HG02678 (cell line): ENCODE data around the gene PLEKHG4B.
A peak's percentile ranks its signal among the peaks of the same experiment; 100 is the strongest.
"Not testable (repeated sequence)": the region's sequence is repeated elsewhere in the genome, so short reads cannot be mapped to it uniquely, and the experiment has no call there.

Source experiments
- ATAC-seq: cut with Tn5 transposase; IDR thresholded peaks from one replicate; pipeline ENCODE4 v1.9.1; 2021; ENCODE audit warnings: mild to moderate bottlenecking, moderate library complexity; ENCODE audit not compliant: unreplicated experiment

Gene PLEKHG4B

GRCh38 chr5:217494-218456 lies 125.8 kb downstream of the PLEKHG4B start, which contains the start of the genes CCDC127 and SDHA:
Gene CCDC127, minus strand, starts transcription at chr5:218153. Its CDS starts 1,304 bp downstream, at chr5:216849.
Gene SDHA, plus strand, starts transcription at chr5:218320. Its CDS starts 36 bp downstream, at chr5:218356.
- ATAC-seq = peak; percentile 72

DNA sequence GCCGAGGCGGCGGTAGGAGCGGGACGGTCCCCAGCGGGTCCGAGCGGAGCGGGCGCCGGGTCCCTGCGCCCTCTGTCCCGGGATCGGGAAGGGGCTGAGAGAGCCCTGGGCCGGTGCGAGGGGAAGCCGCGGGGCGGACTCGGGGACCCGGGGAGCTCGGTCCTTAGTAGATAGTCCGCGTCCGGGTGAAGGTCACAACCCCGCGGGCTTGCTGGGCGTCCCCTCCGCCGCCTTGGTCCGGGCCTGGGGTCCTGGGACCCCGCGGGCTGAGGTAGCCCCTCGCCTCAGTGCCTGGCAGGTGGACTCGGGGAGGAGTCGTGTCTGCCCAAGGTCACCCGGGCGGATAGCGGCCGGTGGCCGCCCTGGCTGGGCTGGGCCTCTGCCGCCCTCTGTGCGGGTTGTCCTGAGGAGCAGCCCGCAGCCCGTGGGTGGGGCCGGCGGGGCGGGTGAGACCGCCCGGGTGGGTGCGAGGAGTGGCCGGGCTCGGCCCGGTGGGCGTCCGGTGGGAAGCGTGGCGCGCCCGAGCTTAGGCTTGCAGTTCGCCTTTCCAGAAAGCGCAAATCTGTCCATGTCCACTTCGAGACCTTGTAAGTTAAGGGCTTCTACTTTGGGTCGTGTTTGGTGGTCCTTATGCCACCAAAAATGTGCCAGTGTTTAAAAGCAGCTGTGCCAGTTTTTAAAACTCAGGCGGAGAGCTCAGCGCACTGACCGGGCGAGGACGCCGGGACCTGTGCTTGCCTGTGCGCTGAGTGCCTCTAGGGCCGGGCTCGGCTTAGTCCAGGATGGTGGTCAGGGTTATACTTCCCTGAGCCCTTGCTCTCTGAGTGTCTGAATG lies 126.7 kb downstream of the PLEKHG4B start:
- peak; percentile 24 for ATAC-seq

- ATAC-seq = no peak
Observed at GRCh38 chr5:219460-219863, 127.5 kb downstream of the PLEKHG4B start.

GRCh38 chr5:219991-220390 lies 128.0 kb downstream of the PLEKHG4B start:
- ATAC-seq = peak; percentile 31

GRCh38 chr5:222951-223715 lies 131.2 kb downstream of the PLEKHG4B start:
- ATAC-seq = not testable (repeated sequence)

DNA sequence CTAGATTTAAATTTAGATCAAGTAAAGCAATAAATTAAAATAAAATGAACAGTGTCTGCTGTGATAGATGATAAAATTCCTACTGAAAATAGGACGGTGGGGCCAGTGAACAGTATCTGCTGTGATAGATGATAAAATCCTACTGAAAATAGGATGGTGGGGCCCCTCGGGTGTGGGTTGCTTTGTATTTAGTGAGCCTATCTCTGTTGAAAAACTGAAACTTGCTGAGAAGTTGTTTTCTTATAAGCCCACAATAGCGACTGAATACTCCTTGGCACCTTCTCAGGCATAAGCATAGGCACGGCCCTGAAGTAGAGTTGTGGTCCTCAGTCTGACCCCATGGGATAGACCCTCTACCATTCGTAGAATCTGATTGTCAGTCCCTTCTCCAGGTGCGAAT lies 131.8 kb downstream of the PLEKHG4B start:
- no peak for ATAC-seq

- ATAC-seq = no peak
Observed at GRCh38 chr5:225334-225733, 133.4 kb downstream of the PLEKHG4B start.

- ATAC-seq = not testable (repeated sequence)
Observed at GRCh38 chr5:227375-227774, 135.4 kb downstream of the PLEKHG4B start.

GRCh38 chr5:228886-229285 lies 136.9 kb downstream of the PLEKHG4B start:
- ATAC-seq = no peak

DNA sequence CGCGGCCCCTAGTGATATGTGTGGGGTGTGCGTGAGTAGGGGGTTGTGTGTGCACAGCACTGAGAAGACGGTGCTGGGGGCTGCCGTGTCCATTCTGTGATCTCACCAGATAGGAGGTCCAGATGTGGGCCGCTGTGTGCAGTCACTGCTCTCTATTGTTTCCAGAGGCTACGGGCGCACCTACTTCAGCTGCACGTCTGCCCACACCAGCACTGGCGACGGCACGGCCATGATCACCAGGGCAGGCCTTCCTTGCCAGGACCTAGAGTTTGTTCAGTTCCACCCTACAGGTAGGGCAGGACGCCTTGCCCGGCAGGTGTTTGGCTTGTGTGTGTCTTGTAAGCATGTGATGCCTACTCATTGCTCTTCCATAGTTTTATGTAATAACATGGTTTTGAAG lies 138.7 kb downstream of the PLEKHG4B start:
- ATAC-seq = no peak

GRCh38 chr5:231661-232060 lies 139.7 kb downstream of the PLEKHG4B start:
- no peak for ATAC-seq

DNA sequence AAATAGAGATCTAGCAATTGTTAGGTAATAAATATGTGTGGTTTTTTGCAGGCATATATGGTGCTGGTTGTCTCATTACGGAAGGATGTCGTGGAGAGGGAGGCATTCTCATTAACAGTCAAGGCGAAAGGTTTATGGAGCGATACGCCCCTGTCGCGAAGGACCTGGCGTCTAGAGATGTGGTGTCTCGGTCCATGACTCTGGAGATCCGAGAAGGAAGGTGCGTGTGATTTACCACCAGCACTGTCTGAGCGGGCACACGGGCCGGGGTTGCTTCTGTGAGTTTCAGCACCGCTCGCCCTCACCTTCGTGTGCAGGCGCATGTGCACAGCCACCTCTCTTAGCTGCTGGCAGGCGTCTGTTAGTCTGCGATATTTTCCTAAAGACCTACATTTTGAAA lies 141.5 kb downstream of the PLEKHG4B start:
- ATAC-seq = not testable (repeated sequence)

DNA sequence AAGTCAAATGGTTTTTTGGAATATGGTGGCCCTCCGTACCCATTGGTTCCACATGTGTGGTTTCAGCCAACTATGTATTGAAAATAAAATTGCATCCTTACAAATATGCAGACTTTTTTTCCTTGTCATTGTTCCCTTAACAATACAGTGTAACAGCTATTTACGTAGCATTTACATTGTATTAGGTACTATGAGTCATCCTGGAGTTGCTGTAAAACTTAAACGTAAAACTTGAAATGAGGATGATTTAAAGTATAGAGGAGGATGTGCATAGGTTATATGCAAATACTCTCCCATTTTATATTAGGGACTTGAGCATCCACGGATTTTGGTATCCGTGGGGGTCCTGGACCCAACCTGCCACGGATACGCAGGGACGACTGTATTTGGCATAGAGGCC lies 142.5 kb downstream of the PLEKHG4B start:
- ATAC-seq = no peak

GRCh38 chr5:235527-235926 lies 143.6 kb downstream of the PLEKHG4B start:
- ATAC-seq = not testable (repeated sequence)

DNA sequence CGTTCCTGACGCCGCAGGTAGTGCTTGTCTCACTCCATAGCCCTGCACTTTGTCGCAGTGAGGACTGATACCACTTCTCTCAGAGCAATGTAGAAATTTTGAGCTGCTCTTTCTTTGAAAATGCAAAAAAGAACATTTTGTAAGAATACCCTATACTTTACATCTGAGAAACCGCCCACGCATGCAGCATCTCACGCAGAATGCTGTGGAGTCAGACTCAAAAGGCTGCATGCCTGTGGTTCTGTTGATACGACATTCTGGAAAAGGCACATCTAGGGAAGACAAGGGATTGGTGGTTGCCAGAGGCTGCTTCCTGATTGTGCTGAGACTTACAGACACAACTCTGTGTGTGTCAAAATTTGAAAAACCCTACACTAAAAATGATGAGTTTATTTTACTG lies 146.0 kb downstream of the PLEKHG4B start:
- ATAC-seq = not testable (repeated sequence)
